Endothelial cell of umbilical vein (primary cell): ENCODE measurements around the gene STYK1. TPM values are rescaled to one million over a fixed set of nuclear protein-coding genes. Genes with fewer than 3 reads are reported as not detected.

Experiments used
- BruUV-seq: library from RNA; stranded (reverse); fragments of 400-500 nt; replicated peaks from 2 replicates; lab custom pipeline; 2021; lab: Mats Ljungman, UMichigan
- CTCF ChIA-PET: fragments of 300-600, 350-600 bp; sonication (Branson Sonifier 250); formaldehyde crosslinking; loops from one replicate; lab custom pipeline; 2021; ENCODE audit warnings: antibody characterized with exemption, inconsistent platforms; lab: Charles Lee
- POLR2A ChIA-PET: fragments of 300-600, 350-600 bp; sonication (Branson Sonifier 250); formaldehyde crosslinking; loops from one replicate; lab custom pipeline; 2021; ENCODE audit warnings: antibody characterized with exemption, inconsistent platforms; lab: Charles Lee
- DNase-seq: peaks from one replicate; pipeline ENCODE4 v3.0.0-alpha.2; 2011; ENCODE audit warnings: low read depth, low spot score
- FAIRE-seq: peaks from 2 replicates; lab custom pipeline; 2011; peaks lifted over from hg19 to GRCh38; lab: Jason Lieb, UNC
- H2AFZ ChIP-seq: 2 replicates; pipeline ENCODE4 v1.6.0; 2012; ENCODE audit warnings: low read depth, low read length, control low read depth, inconsistent platforms
- H3K27ac ChIP-seq: 2 replicates; pipeline ENCODE4 v1.5.1; 2011; ENCODE audit warnings: low read depth, mild to moderate bottlenecking, control low read depth, low read length, moderate library complexity; ENCODE audit not compliant: insufficient read depth
- H3K27me3 ChIP-seq, 2 experiments: 2 replicates each; pipeline versions ENCODE4 v1.6.0 to v1.6.1; 2011; ENCODE audit warnings: low read length in 2 of 2, mixed read lengths in 1 of 2; ENCODE audit not compliant: control insufficient read depth in 2 of 2, insufficient read depth in 2 of 2
- H3K36me3 ChIP-seq, 2 experiments: 2 replicates in 1 of 2; 3 replicates in 1 of 2; pipeline ENCODE4 v1.5.1; 2011; ENCODE audit warnings: low read length in 2 of 2, mild to moderate bottlenecking in 1 of 2, moderate library complexity in 1 of 2; ENCODE audit not compliant: control insufficient read depth in 2 of 2, insufficient read depth in 2 of 2; ENCODE audit errors: extremely low read depth in 1 of 2
- H3K4me1 ChIP-seq: 3 replicates; pipeline ENCODE4 v1.5.1; 2011; ENCODE audit warnings: mild to moderate bottlenecking, low read length; ENCODE audit not compliant: control insufficient read depth, insufficient read depth; ENCODE audit errors: extremely low read depth
- H3K4me2 ChIP-seq: 2 replicates; pipeline ENCODE4 v1.6.1; 2011; ENCODE audit warnings: low read length, control low read depth, mixed read lengths; ENCODE audit not compliant: insufficient read depth
- H3K4me3 ChIP-seq, 3 experiments: fragments of 200-600 bp in 1 of 3; sonication (generic), shearing (Covaris generic) in 1 of 3; replicated peaks in 1 of 3; 2 replicates each; pipeline ENCODE4 v1.5.1; 2011 to 2016; ENCODE audit warnings: control low read depth in 3 of 3, low read length in 3 of 3, mild to moderate bottlenecking in 2 of 3, inconsistent platforms in 1 of 3, low read depth in 1 of 3, moderate library complexity in 1 of 3; ENCODE audit not compliant: insufficient read depth in 1 of 3
- H3K79me2 ChIP-seq: 2 replicates; pipeline ENCODE4 v1.6.0; 2012; ENCODE audit warnings: low read length, inconsistent platforms; ENCODE audit not compliant: control insufficient read depth, insufficient read depth
- H3K9ac ChIP-seq: replicated peaks from 2 replicates; pipeline ENCODE3; 2011; ENCODE audit warnings: low read length, control low read depth; ENCODE audit not compliant: insufficient read depth; ENCODE audit errors: extremely low read depth
- H3K9me1 ChIP-seq: replicated peaks from 3 replicates; pipeline ENCODE4 v1.6.0; 2011; ENCODE audit warnings: mild to moderate bottlenecking, low read length; ENCODE audit not compliant: control insufficient read depth, insufficient read depth; ENCODE audit errors: extremely low read depth
- H3K9me3 ChIP-seq: replicated peaks from 2 replicates; pipeline ENCODE4 v1.5.1; 2012; ENCODE audit warnings: low read length, inconsistent platforms; ENCODE audit not compliant: control insufficient read depth, insufficient read depth
- H4K20me1 ChIP-seq: replicated peaks from 2 replicates; pipeline ENCODE3; 2011; ENCODE audit warnings: mild to moderate bottlenecking, low read length; ENCODE audit not compliant: control insufficient read depth, insufficient read depth; ENCODE audit errors: extremely low read depth
- CTCF ChIP-seq, 2 donors: IDR thresholded peaks; 1 replicate in 1 of 2; 2 replicates in 1 of 2; pipeline ENCODE4 v1.5.1; 2011; ENCODE audit warnings: low read length in 2 of 2, mild to moderate bottlenecking in 2 of 2, moderate library complexity in 2 of 2, control low read depth in 1 of 2, inconsistent platforms in 1 of 2, low read depth in 1 of 2; ENCODE audit not compliant: insufficient read depth in 1 of 2; ENCODE audit errors: extremely low read depth in 1 of 2
- EZH2 ChIP-seq: IDR thresholded peaks from 2 replicates; pipeline ENCODE4 v1.6.1; 2012; ENCODE audit warnings: borderline replicate concordance, low read depth, mild to moderate bottlenecking, moderate library complexity, low read length, inconsistent platforms; ENCODE audit not compliant: severe bottlenecking
- FOS ChIP-seq: IDR thresholded peaks from 2 replicates; pipeline ENCODE4 v1.6.1; 2011; ENCODE audit warnings: mild to moderate bottlenecking, low read length, moderate library complexity, borderline replicate concordance; ENCODE audit not compliant: insufficient read depth
- GATA2 ChIP-seq: IDR thresholded peaks from 2 replicates; pipeline ENCODE4 v1.7.0; 2011; ENCODE audit warnings: low read depth, mild to moderate bottlenecking, moderate library complexity, mixed read lengths, low read length; ENCODE audit not compliant: insufficient read length, insufficient read depth
- JUN ChIP-seq: IDR thresholded peaks from 2 replicates; pipeline ENCODE4 v1.6.1; 2011; ENCODE audit warnings: borderline replicate concordance, low read depth; ENCODE audit not compliant: insufficient read length, insufficient read depth
- MAX ChIP-seq: IDR thresholded peaks from 2 replicates; pipeline ENCODE4 v1.6.1; 2011; ENCODE audit not compliant: insufficient read depth, insufficient read length
- MYC ChIP-seq: IDR thresholded peaks from one replicate; pipeline ENCODE4 v1.6.1; 2011; ENCODE audit warnings: mild to moderate bottlenecking, low read depth, low read length
- POLR2A ChIP-seq: IDR thresholded peaks from 2 replicates; pipeline ENCODE4 v1.6.1; 2012; ENCODE audit warnings: low read depth, mild to moderate bottlenecking, control low read depth, low read length
- POLR2AphosphoS5 ChIP-seq: IDR thresholded peaks from 2 replicates; pipeline ENCODE4 v1.6.1; 2012; ENCODE audit warnings: low read depth, mild to moderate bottlenecking, control low read depth, low read length, moderate library complexity; ENCODE audit not compliant: insufficient read depth
- dilution Hi-C: fragments of 300-500 bp; cut with MboI; formaldehyde crosslinking; loops from one replicate; pipeline ENCODE4 v1.15.0; 2019; ENCODE audit warnings: low sequenced_read_pairs; ENCODE audit not compliant: extremely low pct_ligation_motif_present
- intact Hi-C: fragments of 100-400 bp; cut with micrococcal nuclease; formaldehyde crosslinking; loops from one replicate; pipeline ENCODE4 v1.10.0; 2022
- polyA plus RNA-seq, 4 experiments: library from polyadenylated mRNA; depleted of rRNA in 3 of 4; stranded (reverse) in 3 of 4; unstranded in 1 of 4; fragments of >200 nt; gene quantifications; 2 replicates each; pipeline versions ENCODE4 v1.2.1 to v1.2.3, GENCODE V29; 2011 to 2012; ENCODE audit warnings: missing spikeins in 1 of 4
- total RNA-seq: library from RNA; stranded (reverse); gene quantifications from 2 replicates; pipeline ENCODE4 v1.2.3, GENCODE V29; 2021

Gene STYK1
- total and polyA plus RNA-seq, 2 donors (not counting 3 experiments of a cell fraction or from before 2014, with no cell fraction given) = 7.7 to 15.2 TPM

- Histone ChIP-seq H3K9me3 (no peaks in the 10 kb centered on the region), H4K20me1 (no peaks in the 10 kb centered on the region), H3K4me3 (no peak overlapping the region), H3K9ac (no peak overlapping the region), H3K9me1 (no peaks in the 10 kb centered on the region), H2AFZ (no peak overlapping the region), H3K4me1 (peaks cover 22% of the 10 kb centered on the region), H3K27me3 (no peaks in the 10 kb centered on the region), H3K36me3 (peaks cover 6 to 13% of the 10 kb centered on the region in 2 experiments), H3K4me2 (no peak overlapping the region), H3K27ac (no peak overlapping the region), H3K79me2 (peaks cover 24% of the 10 kb centered on the region)
- TF ChIP-seq GATA2 = no peak
- TF ChIP-seq MYC = no peak
- no peak for TF ChIP-seq POLR2AphosphoS5
- TF ChIP-seq FOS = no peak
- no peak for TF ChIP-seq CTCF (IDR thresholded peaks at IDR 0.05; ENCODE audit: extremely low read depth in 1 of 2, insufficient read depth in 1 of 2, low read depth in 1 of 2, low read length in 2 of 2)
- TF ChIP-seq POLR2A = no peak
- no peak for TF ChIP-seq EZH2
- no peak for TF ChIP-seq JUN
- no peak for TF ChIP-seq MAX
- DNase-seq (no peak), FAIRE-seq (no peak)
- POLR2A ChIA-PET = no interaction called here
- no TSS peak for BruUV-seq
- CTCF ChIA-PET = no interaction called here
- dilution Hi-C loops = no loop called here
- intact Hi-C loops = no loop called here
Observed at GRCh38 chr12:10615532-10615931, 58.3 kb downstream of the STYK1 start.
